Astrocyte (in vitro differentiated cells and primary cell): ENCODE measurements around the gene XYLB. TPM values are rescaled to one million over a fixed set of nuclear protein-coding genes. Genes with fewer than 3 reads are reported as not detected.

Source experiments
- DNase-seq: peaks from one replicate; pipeline ENCODE4 v3.0.0-alpha.2; 2010; ENCODE audit warnings: low read depth
- FAIRE-seq: peaks from 2 replicates; lab custom pipeline; 2011; peaks lifted over from hg19 to GRCh38; lab: Jason Lieb, UNC
- H2AFZ ChIP-seq: 2 replicates; pipeline ENCODE4 v1.6.0; 2012; ENCODE audit warnings: low read depth, low read length, inconsistent platforms
- H3K27ac ChIP-seq: 2 replicates; pipeline ENCODE4 v1.5.1; 2011; ENCODE audit warnings: low read depth, low read length, inconsistent platforms
- H3K27me3 ChIP-seq: 2 replicates; pipeline ENCODE4 v1.6.0; 2011; ENCODE audit warnings: low read length, inconsistent platforms; ENCODE audit not compliant: insufficient read depth
- H3K36me3 ChIP-seq: 2 replicates; pipeline ENCODE4 v1.5.1; 2011; ENCODE audit warnings: low read length, inconsistent platforms; ENCODE audit not compliant: insufficient read depth
- H3K4me1 ChIP-seq: 2 replicates; pipeline ENCODE4 v1.5.1; 2011; ENCODE audit warnings: low read length, inconsistent platforms; ENCODE audit not compliant: insufficient read depth
- H3K4me2 ChIP-seq: 2 replicates; pipeline ENCODE4 v1.6.0; 2012; ENCODE audit warnings: low read length, inconsistent platforms
- H3K4me3 ChIP-seq: 2 replicates; pipeline ENCODE4 v1.5.1; 2011; ENCODE audit warnings: low read depth, mild to moderate bottlenecking, low read length, inconsistent platforms; ENCODE audit not compliant: insufficient read depth
- H3K79me2 ChIP-seq: 2 replicates; pipeline ENCODE4 v1.6.0; 2012; ENCODE audit warnings: mild to moderate bottlenecking, low read length, inconsistent platforms; ENCODE audit not compliant: insufficient read depth
- H3K9ac ChIP-seq: 2 replicates; pipeline ENCODE4 v1.6.0; 2012; ENCODE audit warnings: mild to moderate bottlenecking, low read length, inconsistent platforms
- H3K9me3 ChIP-seq: 2 replicates; pipeline ENCODE4 v1.5.1; 2012; ENCODE audit warnings: low read depth, mild to moderate bottlenecking, low read length, inconsistent platforms; ENCODE audit not compliant: insufficient read depth
- H4K20me1 ChIP-seq: 2 replicates; pipeline ENCODE4 v1.6.0; 2012; ENCODE audit warnings: low read length, inconsistent platforms; ENCODE audit not compliant: insufficient read depth
- H3K27ac Mint-ChIP-seq: one replicate; pipeline ENCODE4 v1.8.0; 2021; ENCODE audit warnings: mild to moderate bottlenecking, mixed read lengths; ENCODE audit not compliant: unreplicated experiment
- H3K27me3 Mint-ChIP-seq: one replicate; pipeline ENCODE4 v1.8.0; 2021; ENCODE audit warnings: low read depth, mixed read lengths; ENCODE audit not compliant: unreplicated experiment
- H3K36me3 Mint-ChIP-seq: one replicate; pipeline ENCODE4 v1.8.0; 2021; ENCODE audit warnings: low read depth, mixed read lengths; ENCODE audit not compliant: unreplicated experiment
- H3K4me1 Mint-ChIP-seq: one replicate; pipeline ENCODE4 v1.8.0; 2021; ENCODE audit warnings: low read depth, mixed read lengths; ENCODE audit not compliant: unreplicated experiment
- H3K4me3 Mint-ChIP-seq: one replicate; pipeline ENCODE4 v1.8.0; 2021; ENCODE audit warnings: mild to moderate bottlenecking, moderate library complexity, mixed read lengths; ENCODE audit not compliant: unreplicated experiment
- H3K9me3 Mint-ChIP-seq: one replicate; pipeline ENCODE4 v1.8.0; 2021; ENCODE audit warnings: mild to moderate bottlenecking, mixed read lengths; ENCODE audit not compliant: unreplicated experiment
- EZH2 ChIP-seq: IDR thresholded peaks from 2 replicates; pipeline ENCODE4 v1.6.1; 2012; ENCODE audit warnings: mild to moderate bottlenecking, low read length, inconsistent platforms; ENCODE audit not compliant: insufficient read depth
- total RNA-seq: library from RNA; stranded (reverse); gene quantifications from 2 replicates; pipeline ENCODE4 v1.2.1, GENCODE V29; 2021
- TF ChIP-seq, protein P1 (sequence below): IDR thresholded peaks from 2 replicates; pipeline ENCODE4 v1.5.1; 2011; ENCODE audit warnings: low read depth, mild to moderate bottlenecking, inconsistent platforms, low read length, moderate library complexity; ENCODE audit not compliant: insufficient read depth

Gene XYLB
- total RNA-seq, 1 donor from 2014 or later: 2.3 TPM

- Histone ChIP-seq H3K4me1 (no peaks in the 10 kb centered on the region), H3K36me3 (peaks cover 7% of the 10 kb centered on the region), H3K27ac (no peak overlapping the region), H3K79me2 (no peaks in the 10 kb centered on the region), H3K4me2 (no peak overlapping the region), H3K4me3 (no peak overlapping the region), H3K9me3 (no peaks in the 10 kb centered on the region), H3K9ac (no peak overlapping the region), H4K20me1 (no peaks in the 10 kb centered on the region), H2AFZ (no peak overlapping the region), H3K27me3 (no peaks in the 10 kb centered on the region)
- H3K36me3 Mint-ChIP-seq: peaks cover 29% of the 10 kb centered on the region
- no peaks in the 10 kb centered on the region for H3K9me3 Mint-ChIP-seq
- no peaks in the 10 kb centered on the region for H3K4me1 Mint-ChIP-seq
- H3K27me3 Mint-ChIP-seq: peaks cover 4% of the 10 kb centered on the region
- DNase-seq (no peak), FAIRE-seq (no peak)
- TF ChIP-seq, protein P1, sequence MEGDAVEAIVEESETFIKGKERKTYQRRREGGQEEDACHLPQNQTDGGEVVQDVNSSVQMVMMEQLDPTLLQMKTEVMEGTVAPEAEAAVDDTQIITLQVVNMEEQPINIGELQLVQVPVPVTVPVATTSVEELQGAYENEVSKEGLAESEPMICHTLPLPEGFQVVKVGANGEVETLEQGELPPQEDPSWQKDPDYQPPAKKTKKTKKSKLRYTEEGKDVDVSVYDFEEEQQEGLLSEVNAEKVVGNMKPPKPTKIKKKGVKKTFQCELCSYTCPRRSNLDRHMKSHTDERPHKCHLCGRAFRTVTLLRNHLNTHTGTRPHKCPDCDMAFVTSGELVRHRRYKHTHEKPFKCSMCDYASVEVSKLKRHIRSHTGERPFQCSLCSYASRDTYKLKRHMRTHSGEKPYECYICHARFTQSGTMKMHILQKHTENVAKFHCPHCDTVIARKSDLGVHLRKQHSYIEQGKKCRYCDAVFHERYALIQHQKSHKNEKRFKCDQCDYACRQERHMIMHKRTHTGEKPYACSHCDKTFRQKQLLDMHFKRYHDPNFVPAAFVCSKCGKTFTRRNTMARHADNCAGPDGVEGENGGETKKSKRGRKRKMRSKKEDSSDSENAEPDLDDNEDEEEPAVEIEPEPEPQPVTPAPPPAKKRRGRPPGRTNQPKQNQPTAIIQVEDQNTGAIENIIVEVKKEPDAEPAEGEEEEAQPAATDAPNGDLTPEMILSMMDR: no peak
- TF ChIP-seq EZH2: no peak
- no peak overlapping the region for H3K27ac Mint-ChIP-seq
- H3K4me3 Mint-ChIP-seq: no peak overlapping the region
Observed at GRCh38 chr3:38382506-38383080, 36.0 kb downstream of the XYLB start.

DNA sequence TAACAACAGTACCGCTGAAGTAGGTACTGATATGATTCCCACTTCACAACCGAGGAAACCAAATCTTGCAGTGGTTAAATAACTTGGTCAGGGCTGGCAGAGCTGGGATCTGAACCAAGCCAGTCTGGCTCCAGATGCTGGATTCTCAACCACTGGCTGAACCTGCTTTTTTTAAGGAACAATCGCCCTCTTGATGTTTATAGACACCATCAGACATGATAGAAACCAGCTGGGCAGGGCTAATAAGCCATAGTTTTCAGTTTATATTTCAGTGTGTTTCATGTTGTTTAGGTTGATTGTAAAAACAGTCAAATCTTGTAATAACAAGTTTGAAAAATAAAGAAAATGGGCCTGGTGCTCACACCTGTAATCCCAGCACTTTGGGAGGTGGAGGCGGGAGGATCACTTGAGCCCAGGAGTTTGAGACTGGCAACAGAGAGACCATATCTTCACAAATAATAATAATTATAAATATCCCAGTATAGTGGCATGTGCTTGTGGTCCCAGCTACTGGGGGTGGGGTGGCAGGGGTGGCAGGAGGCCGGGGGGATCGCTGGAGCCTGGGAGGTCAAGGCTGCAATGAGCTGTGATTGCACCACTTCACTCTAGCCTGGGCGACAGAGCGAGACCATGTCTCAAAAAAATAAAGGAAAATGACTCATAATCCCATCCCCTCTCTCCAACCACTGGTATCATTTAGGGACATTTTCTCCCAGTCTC, 36.7 kb downstream of the XYLB start:
- no peaks in the 10 kb centered on the region for H3K9me3 ChIP-seq
- no peak overlapping the region for H3K27ac Mint-ChIP-seq
- no peaks in the 10 kb centered on the region for H3K4me1 Mint-ChIP-seq
- no peak overlapping the region for H3K4me3 ChIP-seq
- FAIRE-seq: no peak
- H3K9me3 Mint-ChIP-seq: no peaks in the 10 kb centered on the region
- H3K27me3 ChIP-seq: no peaks in the 10 kb centered on the region
- H3K36me3 ChIP-seq: peaks cover 4% of the 10 kb centered on the region
- no peak overlapping the region for H2AFZ ChIP-seq
- peaks cover under 1% of the 10 kb centered on the region for H3K27me3 Mint-ChIP-seq
- H3K27ac ChIP-seq: no peak overlapping the region
- no peak overlapping the region for H3K4me3 Mint-ChIP-seq
- H3K4me1 ChIP-seq: no peaks in the 10 kb centered on the region
- no peak overlapping the region for H3K4me2 ChIP-seq
- no peak for DNase-seq
- H3K79me2 ChIP-seq: no peaks in the 10 kb centered on the region
- peaks cover 22% of the 10 kb centered on the region for H3K36me3 Mint-ChIP-seq
- no peak overlapping the region for H3K9ac ChIP-seq
- TF ChIP-seq, protein P1: no peak
- TF ChIP-seq EZH2: no peak
- no peaks in the 10 kb centered on the region for H4K20me1 ChIP-seq
